HEK293T (cell line): ENCODE data around the gene CMTM3.
"Not testable (repeated sequence)": the region's sequence is repeated elsewhere in the genome, so short reads cannot be mapped to it uniquely, and the experiment has no call there.

ENCODE experiments used
- CTCF ChIA-PET: fragments of 350-600 bp; formaldehyde crosslinking; extraction: SDS; loops from one replicate; lab custom pipeline; 2021; ENCODE audit warnings: antibody characterized with exemption, inconsistent platforms; lab: Yijun Ruan, JAX
- POLR2A ChIA-PET: fragments of 350-600 bp; formaldehyde crosslinking; extraction: SDS; loops from one replicate; lab custom pipeline; 2020; ENCODE audit warnings: antibody characterized with exemption, inconsistent platforms; lab: Yijun Ruan, JAX
- DNase-seq: peaks from one replicate; pipeline ENCODE4 v3.0.0; 2012; ENCODE audit warnings: mixed read lengths; ENCODE audit errors: extremely low spot score
- ARNT ChIP-seq: fragments of 450-650 bp; IDR thresholded peaks from 2 replicates; pipeline ENCODE4 v1.6.1; 2017; ENCODE audit warnings: mild to moderate bottlenecking
- BHLHE40 ChIP-seq: fragments of 450-650 bp; IDR thresholded peaks from 2 replicates; pipeline ENCODE4 v1.6.1; 2016; ENCODE audit warnings: mild to moderate bottlenecking, moderate library complexity, borderline replicate concordance
- CTBP1 ChIP-seq: fragments of 450-650 bp; IDR thresholded peaks from 2 replicates; pipeline ENCODE4 v1.6.1; 2016; ENCODE audit warnings: borderline replicate concordance
- ELF4 ChIP-seq: fragments of 450-650 bp; IDR thresholded peaks from 2 replicates; pipeline ENCODE4 v1.6.1; 2017; ENCODE audit warnings: antibody characterized with exemption
- FOXA1 ChIP-seq: fragments of 450-650 bp; IDR thresholded peaks from 2 replicates; pipeline ENCODE4 v1.6.1; 2016; ENCODE audit warnings: mild to moderate bottlenecking
- FOXK2 ChIP-seq: fragments of 450-650 bp; IDR thresholded peaks from 2 replicates; pipeline ENCODE4 v1.6.1; 2016; ENCODE audit warnings: mild to moderate bottlenecking
- FOXM1 ChIP-seq: fragments of 450-650 bp; IDR thresholded peaks from 2 replicates; pipeline ENCODE4 v1.6.1; 2017; ENCODE audit warnings: mild to moderate bottlenecking, borderline replicate concordance
- HDGF ChIP-seq: fragments of 450-650 bp; IDR thresholded peaks from 2 replicates; pipeline ENCODE4 v1.6.1; 2017; ENCODE audit warnings: antibody characterized with exemption, borderline replicate concordance
- L3MBTL2 ChIP-seq: fragments of 450-650 bp; conservative IDR thresholded peaks from 2 replicates; pipeline ENCODE4 v1.6.1; 2016; ENCODE audit warnings: mild to moderate bottlenecking
- LEF1 ChIP-seq: fragments of 450-650 bp; IDR thresholded peaks from 2 replicates; pipeline ENCODE4 v1.6.1; 2017; ENCODE audit warnings: mild to moderate bottlenecking, borderline replicate concordance
- NFRKB ChIP-seq: fragments of 450-650 bp; IDR thresholded peaks from 2 replicates; pipeline ENCODE4 v1.6.1; 2016; ENCODE audit warnings: mild to moderate bottlenecking, moderate library complexity
- PKNOX1 ChIP-seq: fragments of 450-650 bp; IDR thresholded peaks from 2 replicates; pipeline ENCODE4 v1.6.1; 2016
- SP1 ChIP-seq: fragments of 450-650 bp; IDR thresholded peaks from 2 replicates; pipeline ENCODE4 v1.6.1; 2017
- SUZ12 ChIP-seq: fragments of 450-650 bp; IDR thresholded peaks from 2 replicates; pipeline ENCODE4 v1.6.1; 2016; ENCODE audit warnings: mild to moderate bottlenecking
- TARDBP ChIP-seq: fragments of 450-650 bp; IDR thresholded peaks from 2 replicates; pipeline ENCODE4 v1.6.1; 2016
- ZNF384 ChIP-seq: fragments of 450-650 bp; IDR thresholded peaks from 2 replicates; pipeline ENCODE4 v1.6.1; 2016

CMTM3 gene

GRCh38 chr16:66629856-66630255 is 25.4 kb downstream of the CMTM3 start:
- POLR2A ChIA-PET = no interaction called here
- CTCF ChIA-PET = no interaction called here
- TF ChIP-seq L3MBTL2 (no peak), HDGF (no peak), NFRKB (no peak), FOXA1 (no peak), ZNF384 (no peak), SUZ12 (no peak), FOXK2 (no peak), BHLHE40 (no peak)
- no peak for DNase-seq

GRCh38 chr16:66630561-66631260 is 26.2 kb downstream of the CMTM3 start:
- CTCF ChIA-PET, DNase-seq, POLR2A ChIA-PET: not testable (repeated sequence)

- DNase-seq, CTCF ChIA-PET, POLR2A ChIA-PET: not testable (repeated sequence)
Measured at GRCh38 chr16:66631558-66631957, 27.1 kb downstream of the CMTM3 start.

GRCh38 chr16:66634527-66635196 is 30.2 kb downstream of the CMTM3 start:
- ChIA-PET POLR2A (interaction anchor here (0.7 kb wide), 1 partner anchor 8 kb away, joined by 3 read pairs; no protein-coding TSS in a partner anchor), CTCF (interaction anchor here (1.9 kb wide), 1 partner anchor 16 kb away, joined by 5 read pairs; no protein-coding TSS in a partner anchor)
- no peak for DNase-seq
- TF ChIP-seq BHLHE40 (no peak), SP1 (no peak), FOXM1 (no peak), TARDBP (no peak), SUZ12 (no peak), L3MBTL2 (no peak), PKNOX1 (no peak), ELF4 (no peak), CTBP1 (no peak), LEF1 (no peak), HDGF (no peak)

- DNase-seq = no peak
- CTCF ChIA-PET = interaction anchor here (1.9 kb wide), 1 partner anchor 15 kb away, joined by 5 read pairs; no protein-coding TSS in a partner anchor
- TF ChIP-seq L3MBTL2 = no peak
- no peak for TF ChIP-seq BHLHE40
- TF ChIP-seq ELF4 = no peak
- TF ChIP-seq SP1 = no peak
- no peak for TF ChIP-seq FOXA1
- TF ChIP-seq NFRKB = no peak
- no peak for TF ChIP-seq HDGF
- no peak for TF ChIP-seq ZNF384
- no peak for TF ChIP-seq LEF1
- no peak for TF ChIP-seq SUZ12
- no peak for TF ChIP-seq TARDBP
- no peak for TF ChIP-seq FOXM1
- no peak for TF ChIP-seq CTBP1
- TF ChIP-seq PKNOX1 = no peak
- TF ChIP-seq FOXK2 = no peak
- TF ChIP-seq ARNT = no peak
- POLR2A ChIA-PET = no interaction called here
Measured at GRCh38 chr16:66635406-66635805, 30.9 kb downstream of the CMTM3 start.

- TF ChIP-seq SP1 (no peak), CTBP1 (no peak), TARDBP (no peak), FOXA1 (no peak), ZNF384 (no peak), PKNOX1 (no peak), ARNT (no peak), L3MBTL2 (no peak), HDGF (no peak), LEF1 (no peak), SUZ12 (no peak)
- no peak for DNase-seq
- CTCF ChIA-PET = interaction anchor here (1.9 kb wide), 1 partner anchor 15 kb away, joined by 5 read pairs; no protein-coding TSS in a partner anchor
- POLR2A ChIA-PET = no interaction called here
Measured at GRCh38 chr16:66636199-66636598, 31.7 kb downstream of the CMTM3 start.
